Esophagus (tissue), 2 donors: ENCODE data around the gene VIPR2. TPM values are rescaled to one million over a fixed set of nuclear protein-coding genes. Genes with fewer than 3 reads are reported as not detected.
"Not testable (repeated sequence)": the region's sequence is repeated elsewhere in the genome, so short reads cannot be mapped to it uniquely, and the experiment has no call there.

Experiments
- H3K27ac ChIP-seq, 2 donors: one replicate each; pipeline ENCODE4 v1.5.1; 2013; ENCODE audit warnings: low read depth in 2 of 2, mild to moderate bottlenecking in 2 of 2, inconsistent platforms in 1 of 2, low read length in 1 of 2, moderate library complexity in 1 of 2
- H3K27me3 ChIP-seq, 2 donors: one replicate each; pipeline ENCODE4 v1.6.1; 2013; ENCODE audit warnings: low read length in 2 of 2, control low read depth in 1 of 2, mild to moderate bottlenecking in 1 of 2; ENCODE audit not compliant: insufficient read depth in 2 of 2, control insufficient read depth in 1 of 2
- H3K36me3 ChIP-seq, 2 donors: one replicate each; pipeline ENCODE4 v1.6.1; 2013; ENCODE audit warnings: low read length in 1 of 2; ENCODE audit not compliant: control insufficient read depth in 2 of 2, insufficient read depth in 2 of 2
- H3K4me1 ChIP-seq, 2 donors: one replicate each; pipeline ENCODE4 v1.6.1; 2013; ENCODE audit warnings: low read length in 1 of 2; ENCODE audit not compliant: control insufficient read depth in 2 of 2, insufficient read depth in 2 of 2
- H3K4me3 ChIP-seq, 2 donors: one replicate each; pipeline ENCODE4 v1.5.1; 2013; ENCODE audit warnings: low read length in 2 of 2, mild to moderate bottlenecking in 2 of 2, low read depth in 1 of 2, moderate library complexity in 1 of 2
- H3K9me3 ChIP-seq, 2 donors: one replicate each; pipeline ENCODE4 v1.6.1; 2013; ENCODE audit warnings: mild to moderate bottlenecking in 2 of 2, low read depth in 1 of 2, low read length in 1 of 2, moderate library complexity in 1 of 2; ENCODE audit not compliant: control insufficient read depth in 2 of 2, insufficient read depth in 1 of 2
- WGBS, 2 donors: extraction: QIAGEN DNeasy Blood & Tissue Kit; methylation state at CpG; one replicate each; pipeline ENCODE4 v1.1.7; 2013; 5-methylcytosine and 5-hydroxymethylcytosine counted together
- polyA plus RNA-seq, 2 donors: library from polyadenylated mRNA; stranded (reverse); fragments of 200-250 nt; gene quantifications; one replicate each; pipeline ENCODE4 v1.2.3, GENCODE V29; 2013
- donor health status: healthy with polysubstance abuse.
- donor health status: Bipolar disorder and iron deficiency.

The VIPR2 gene
- polyA plus RNA-seq, 2 donors = 0.39 to 0.40 TPM

DNA sequence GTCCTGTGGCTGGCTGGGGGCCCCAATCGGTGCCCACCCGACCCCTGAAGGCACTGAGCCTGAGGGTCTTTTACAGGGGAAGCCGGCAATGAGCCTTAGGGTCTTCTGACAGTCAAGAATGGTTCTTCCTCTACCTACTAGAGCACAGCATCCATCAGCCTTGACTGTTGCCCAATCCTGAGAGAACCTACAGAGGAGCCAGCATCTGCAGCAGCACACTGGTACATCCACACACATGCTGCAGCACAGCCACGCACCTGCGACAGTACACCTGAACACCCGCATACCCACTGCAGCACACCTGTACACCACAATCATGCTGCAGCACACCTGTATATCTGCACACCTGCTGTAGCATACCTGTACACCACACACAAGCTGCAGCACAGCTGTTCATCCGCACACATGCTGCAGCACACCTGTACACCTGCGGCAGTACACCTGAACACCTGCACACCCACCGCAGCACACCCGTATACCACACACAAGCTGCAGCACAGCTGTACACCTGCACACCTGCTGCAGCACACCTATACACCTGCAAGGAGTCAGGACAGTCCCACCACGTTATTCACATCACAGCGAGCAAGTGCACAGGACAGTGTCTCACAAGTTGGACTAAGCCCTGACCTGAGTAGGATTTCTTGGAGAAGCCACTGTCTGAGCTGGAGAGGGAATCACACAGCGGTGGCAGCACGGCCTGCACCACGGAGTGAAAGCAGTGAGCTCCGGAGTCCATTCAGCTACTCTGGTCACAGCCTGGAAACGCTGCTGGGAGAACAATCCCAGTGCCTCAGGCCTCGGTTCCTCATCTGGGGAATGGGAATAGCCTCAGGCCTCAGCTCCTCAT, 56.4 kb downstream of the VIPR2 start:
- 86 to 88% methylated on average over 18 of the region's 18 CpGs for WGBS, 2 donors
- Histone ChIP-seq H3K9me3 (no peaks in the 10 kb centered on the region), H3K27me3 (no peaks in the 10 kb centered on the region), H3K4me3 (no peak overlapping the region), H3K4me1 (peaks cover 0 to 5% of the 10 kb centered on the region in 2 donors), H3K27ac (no peak overlapping the region), H3K36me3 (no peaks in the 10 kb centered on the region)

DNA sequence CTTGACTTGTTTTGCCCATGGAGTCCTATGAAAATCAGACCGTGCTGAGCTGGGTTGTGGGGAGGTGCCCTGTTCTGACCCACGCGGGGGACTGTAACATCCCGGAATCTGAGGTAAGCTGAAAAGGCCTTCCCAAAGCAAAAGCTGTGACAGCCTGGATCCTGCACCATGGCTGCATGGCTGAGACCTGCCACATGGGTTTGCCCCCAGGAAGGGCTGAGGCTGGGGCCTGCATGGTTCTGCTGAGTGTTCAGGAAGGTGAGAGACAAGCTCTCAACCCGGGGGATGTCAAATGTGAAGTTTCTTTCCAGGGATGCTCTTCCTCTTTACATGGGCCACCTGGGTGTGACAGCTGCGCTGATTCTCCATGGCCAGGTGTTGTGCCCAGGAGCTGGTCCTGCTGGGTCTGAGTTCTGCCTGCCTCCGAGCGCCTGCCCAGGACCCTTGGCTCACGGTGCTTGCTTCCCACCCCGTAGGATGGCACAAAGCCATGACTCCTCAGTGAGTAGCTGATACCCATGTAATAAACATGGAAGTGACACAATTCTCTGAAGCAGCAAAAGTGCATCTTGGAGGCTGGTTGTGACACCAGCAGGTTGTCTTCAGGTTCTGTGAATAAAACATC, 58.3 kb downstream of the VIPR2 start:
- Histone ChIP-seq H3K36me3 (no peaks in the 10 kb centered on the region), H3K4me3 (no peak overlapping the region), H3K4me1 (peaks cover 0 to 5% of the 10 kb centered on the region in 2 donors), H3K9me3 (no peaks in the 10 kb centered on the region), H3K27me3 (no peaks in the 10 kb centered on the region), H3K27ac (no peak overlapping the region)
- 81 to 86% methylated on average over 10 of the region's 10 CpGs for WGBS, 2 donors

DNA sequence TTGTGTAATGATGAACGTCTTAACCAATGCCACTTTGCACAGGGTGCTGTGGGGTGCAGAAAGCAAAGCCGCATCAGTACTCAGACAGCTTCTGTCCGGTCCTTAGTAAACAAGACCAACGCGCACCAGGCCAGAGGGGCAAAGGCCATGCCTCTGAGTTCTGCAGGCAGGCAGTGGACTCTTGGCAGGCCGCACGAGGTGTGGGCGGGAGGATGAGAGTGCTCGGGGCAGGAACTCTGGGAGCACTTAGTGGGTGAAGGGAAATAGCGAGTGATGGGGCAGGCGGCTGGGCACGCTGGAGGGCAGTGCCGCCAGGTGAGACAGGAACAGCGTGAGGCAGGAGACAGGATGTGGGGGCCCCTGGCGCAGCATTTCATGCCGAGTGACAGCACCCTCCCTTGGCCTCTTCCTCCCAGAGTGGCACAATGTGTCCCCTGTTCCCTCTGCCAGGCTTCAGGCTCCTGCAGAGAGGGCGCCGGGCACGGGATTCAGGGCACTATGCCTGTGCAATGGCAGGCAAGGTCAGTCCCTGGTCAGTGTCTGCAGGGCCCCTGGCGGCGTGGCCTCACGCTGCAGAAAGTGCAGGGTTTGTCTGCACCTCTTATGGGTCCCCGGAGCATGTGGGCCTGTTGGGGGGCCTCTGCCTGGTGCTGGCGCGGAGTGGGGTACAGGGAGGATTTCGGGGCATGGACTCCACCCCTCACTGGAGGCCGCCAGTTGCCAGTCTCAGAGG, 60.4 kb downstream of the VIPR2 start:
- no peaks in the 10 kb centered on the region for H3K36me3 ChIP-seq
- H3K9me3 ChIP-seq = no peaks in the 10 kb centered on the region
- no peak overlapping the region for H3K27ac ChIP-seq
- 79% methylated on average over 27 of the region's 27 CpGs for WGBS, 2 donors
- no peaks in the 10 kb centered on the region for H3K27me3 ChIP-seq
- H3K4me3 ChIP-seq = no peak overlapping the region
- H3K4me1 ChIP-seq = peaks cover 0 to 5% of the 10 kb centered on the region in 2 donors

GRCh38 chr7:159083698-159084068, 61.0 kb downstream of the VIPR2 start:
- H3K36me3 ChIP-seq = no peaks in the 10 kb centered on the region
- H3K4me3 ChIP-seq = no peak overlapping the region
- H3K27ac ChIP-seq = no peak overlapping the region
- 67 to 90% methylated on average over 2 of the region's 2 CpGs for WGBS, 2 donors
- H3K4me1 ChIP-seq = peaks cover 0 to 5% of the 10 kb centered on the region in 2 donors
- no peaks in the 10 kb centered on the region for H3K27me3 ChIP-seq
- no peaks in the 10 kb centered on the region for H3K9me3 ChIP-seq

GRCh38 chr7:159083001-159083697, 61.5 kb downstream of the VIPR2 start:
- no peaks in the 10 kb centered on the region for H3K36me3 ChIP-seq
- H3K27me3 ChIP-seq = no peaks in the 10 kb centered on the region
- H3K4me1 ChIP-seq = no peaks in the 10 kb centered on the region
- no peak overlapping the region for H3K4me3 ChIP-seq
- no peak overlapping the region for H3K27ac ChIP-seq
- H3K9me3 ChIP-seq = no peaks in the 10 kb centered on the region
- WGBS, 2 donors = 91 to 92% methylated on average over 13 of the region's 13 CpGs

DNA sequence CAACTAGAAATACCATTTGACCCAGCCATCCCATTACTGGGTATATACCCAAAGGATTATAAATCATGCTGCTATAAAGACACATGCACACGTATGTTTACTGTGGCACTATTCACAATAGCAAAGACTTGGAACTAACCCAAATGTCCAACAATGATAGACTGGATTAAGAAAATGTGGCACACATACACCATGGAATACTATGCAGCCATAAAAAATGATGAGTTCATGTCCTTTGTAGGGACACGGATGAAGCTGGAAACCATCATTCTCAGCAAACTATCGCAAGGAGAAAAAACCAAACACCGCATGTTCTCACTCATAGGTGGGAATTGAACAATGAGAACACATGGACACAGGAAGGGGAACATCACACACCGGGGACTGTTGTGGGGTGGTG, 62.6 kb downstream of the VIPR2 start:
- WGBS, 2 donors = 77 to 93% methylated on average over 1 to 2 of the region's 5 CpGs
- H3K4me1 ChIP-seq, H3K4me3 ChIP-seq, H3K27ac ChIP-seq, H3K9me3 ChIP-seq, H3K36me3 ChIP-seq, H3K27me3 ChIP-seq: not testable (repeated sequence)

DNA sequence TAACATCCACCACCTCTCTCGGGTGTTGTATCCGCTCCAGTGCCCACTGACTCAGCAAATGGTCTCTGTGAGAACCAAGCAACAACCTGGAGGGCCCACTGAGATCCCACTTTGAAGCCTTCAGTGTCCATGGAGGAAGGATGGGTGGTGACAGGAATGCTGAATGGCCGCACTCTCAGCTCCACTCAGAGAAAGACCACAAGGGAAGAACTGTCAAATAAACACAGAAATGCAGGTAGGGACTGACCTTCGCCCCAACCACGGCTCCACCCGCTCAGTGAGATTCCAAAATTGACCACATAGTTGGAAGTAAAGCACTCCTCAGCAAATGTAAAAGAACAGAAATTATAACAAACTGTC, 65.8 kb downstream of the VIPR2 start:
- 87 to 88% methylated on average over 6 of the region's 6 CpGs for WGBS, 2 donors
- H3K4me3 ChIP-seq = no peak overlapping the region
- H3K4me1 ChIP-seq = no peaks in the 10 kb centered on the region
- no peaks in the 10 kb centered on the region for H3K27me3 ChIP-seq
- no peak overlapping the region for H3K27ac ChIP-seq
- H3K36me3 ChIP-seq = no peaks in the 10 kb centered on the region
- no peaks in the 10 kb centered on the region for H3K9me3 ChIP-seq

- H3K27me3 ChIP-seq = no peaks in the 10 kb centered on the region
- no peaks in the 10 kb centered on the region for H3K36me3 ChIP-seq
- no peaks in the 10 kb centered on the region for H3K9me3 ChIP-seq
- 66 to 78% methylated on average over 9 of the region's 9 CpGs for WGBS, 2 donors
- no peaks in the 10 kb centered on the region for H3K4me1 ChIP-seq
- H3K4me3 ChIP-seq = no peak overlapping the region
- H3K27ac ChIP-seq = no peak overlapping the region
Observed at GRCh38 chr7:159078193-159078910, 66.3 kb downstream of the VIPR2 start.

- H3K27me3 ChIP-seq = no peaks in the 10 kb centered on the region
- H3K4me3 ChIP-seq = no peak overlapping the region
- H3K4me1 ChIP-seq = no peaks in the 10 kb centered on the region
- no peaks in the 10 kb centered on the region for H3K36me3 ChIP-seq
- H3K27ac ChIP-seq = no peak overlapping the region
- H3K9me3 ChIP-seq = no peaks in the 10 kb centered on the region
Observed at GRCh38 chr7:159076333-159076732, 68.3 kb downstream of the VIPR2 start.
